GM18502 (cell line): Measurements from ENCODE around the gene VSTM1.
"Not testable (repeated sequence)": the region's sequence is repeated elsewhere in the genome, so short reads cannot be mapped to it uniquely, and the experiment has no call there.

ENCODE experiments used
- ATAC-seq: cut with Tn5 transposase; IDR thresholded peaks from one replicate; pipeline ENCODE4 v1.9.1; 2021; ENCODE audit warnings: mild to moderate bottlenecking; ENCODE audit not compliant: unreplicated experiment, poor library complexity

VSTM1 gene

DNA sequence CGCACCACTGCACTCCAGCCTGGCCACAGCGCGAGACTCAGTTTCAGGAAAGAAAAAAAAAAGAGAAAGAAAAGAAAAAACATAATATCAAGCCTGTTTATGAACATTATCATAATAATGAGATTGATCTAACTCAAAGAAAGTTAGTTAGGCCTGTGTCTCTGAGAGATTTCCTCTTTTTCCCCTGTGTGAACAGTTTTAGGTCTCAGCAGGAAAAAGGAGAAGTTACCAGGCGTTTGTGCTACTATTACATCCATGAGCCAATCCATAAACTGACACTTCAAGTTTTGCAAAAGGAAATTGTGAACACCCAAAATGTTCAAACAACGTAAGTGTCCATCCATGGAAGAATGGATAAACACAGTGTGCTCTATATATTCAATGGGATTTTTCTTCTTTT lies 13.6 kb upstream of the VSTM1 start:
- no peak for ATAC-seq

DNA sequence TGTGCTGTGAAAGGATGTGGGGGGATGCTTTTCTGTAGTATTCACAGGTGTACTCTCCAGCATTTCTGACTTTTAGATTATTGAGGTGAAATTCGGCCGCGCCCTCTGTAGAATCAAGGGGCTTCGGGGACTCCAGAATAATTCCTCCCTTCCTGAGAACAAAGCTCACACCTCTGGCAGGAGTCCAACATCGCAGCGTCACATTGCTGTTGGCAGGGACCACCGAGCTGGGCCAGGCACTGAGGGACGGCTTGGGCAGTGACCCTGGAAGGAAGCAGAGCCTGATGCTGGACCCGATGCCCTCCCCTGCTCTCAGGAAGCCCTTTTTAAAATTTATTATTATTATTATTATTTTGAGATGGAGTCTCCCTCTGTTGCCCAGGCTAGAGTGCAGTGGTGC lies 11.2 kb upstream of the VSTM1 start:
- no peak for ATAC-seq

DNA sequence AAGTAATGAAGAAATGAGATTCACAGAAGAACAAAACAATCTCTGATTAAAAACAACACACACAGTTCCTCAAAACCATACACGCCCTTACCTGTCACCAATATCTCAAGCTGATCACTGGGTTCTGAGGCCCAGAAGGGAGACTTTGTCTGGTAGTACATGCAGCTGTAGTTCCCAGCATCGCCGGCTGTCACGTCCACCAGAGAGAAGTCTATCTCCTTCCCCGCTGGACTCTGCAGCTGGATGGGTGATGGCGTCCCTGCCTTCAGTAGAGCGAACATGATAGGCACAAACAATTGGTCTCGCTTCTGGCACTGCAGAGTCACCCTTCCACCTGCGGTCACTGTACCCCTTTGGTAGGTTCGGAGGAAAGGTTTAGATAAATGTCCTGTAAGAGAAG lies 10.1 kb upstream of the VSTM1 start:
- no peak for ATAC-seq

DNA sequence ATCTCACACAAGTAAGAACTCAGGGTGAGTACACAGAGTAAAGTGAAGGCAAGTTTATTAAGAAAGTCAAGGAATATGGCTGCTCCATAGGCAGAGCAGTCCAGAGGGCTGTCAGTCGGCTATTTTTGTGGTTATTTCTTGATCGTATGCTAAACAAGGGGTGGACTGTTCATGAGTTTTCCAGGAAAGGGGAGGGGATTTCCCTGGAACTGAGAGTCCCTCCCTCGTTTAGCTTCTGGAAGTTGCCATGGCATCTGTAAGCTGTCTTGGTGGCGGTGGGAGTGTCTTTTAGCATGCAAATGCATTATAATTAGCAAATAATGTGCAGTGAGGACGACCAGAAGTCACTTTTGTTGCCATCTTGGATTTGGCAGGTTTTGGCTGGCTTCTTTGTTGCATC lies 5.8 kb upstream of the VSTM1 start:
- no peak for ATAC-seq

DNA sequence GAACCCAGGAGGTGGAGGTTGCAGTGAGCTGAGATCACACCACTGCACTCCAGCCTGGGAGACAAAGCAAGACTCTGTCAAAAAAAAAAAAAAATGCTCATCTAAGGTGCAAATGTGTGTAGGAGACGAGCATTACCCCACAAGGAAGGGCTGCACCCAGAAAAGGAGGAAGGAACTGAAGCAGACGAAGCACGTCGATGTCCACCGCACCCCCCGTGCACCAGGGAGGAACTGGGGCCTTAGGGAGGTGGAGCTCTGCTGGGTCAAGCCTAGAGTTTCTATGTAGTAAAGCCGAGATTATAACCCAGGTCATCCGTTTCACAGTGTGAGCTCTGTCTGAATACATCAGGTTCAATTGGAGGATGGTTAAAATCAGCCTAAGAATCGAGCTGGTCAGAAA lies 1.1 kb downstream of the VSTM1 start:
- ATAC-seq: no peak

DNA sequence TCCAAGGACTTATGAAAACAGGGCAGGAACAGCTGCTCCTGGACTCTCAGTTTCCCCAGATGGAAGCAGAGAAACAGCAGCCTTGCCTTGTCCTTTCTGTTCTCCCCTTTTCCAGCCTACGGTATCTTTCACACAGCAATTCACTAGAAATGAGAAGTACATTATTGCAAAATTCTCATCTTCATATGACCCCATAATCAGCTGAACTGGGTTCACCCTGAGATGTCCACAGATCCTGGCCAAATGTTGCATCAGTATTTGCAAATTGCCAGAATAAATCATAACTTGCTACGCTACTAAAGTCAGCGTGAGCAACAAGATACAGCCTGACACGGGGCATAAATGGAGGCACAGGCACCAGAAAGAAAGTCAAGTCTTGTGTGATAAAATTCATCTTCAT lies 16.1 kb downstream of the VSTM1 start:
- no peak for ATAC-seq

DNA sequence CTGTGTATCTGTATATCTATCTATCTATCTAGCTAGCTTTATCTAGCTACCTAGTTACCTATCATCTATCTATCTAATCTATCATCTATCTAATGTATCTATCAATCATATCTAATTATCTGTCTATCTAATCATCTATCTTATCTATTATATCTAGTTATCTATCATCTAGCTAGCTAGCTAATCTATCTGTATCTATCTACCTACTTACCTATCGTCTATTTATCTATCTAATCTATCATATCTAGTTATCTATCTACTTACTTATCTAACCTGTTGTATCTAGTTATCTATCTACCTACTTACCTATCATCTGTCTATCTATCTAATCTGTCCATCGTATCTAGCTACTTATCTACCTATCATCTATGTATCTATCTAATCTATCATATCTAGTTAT lies 17.9 kb downstream of the VSTM1 start:
- no peak for ATAC-seq

DNA sequence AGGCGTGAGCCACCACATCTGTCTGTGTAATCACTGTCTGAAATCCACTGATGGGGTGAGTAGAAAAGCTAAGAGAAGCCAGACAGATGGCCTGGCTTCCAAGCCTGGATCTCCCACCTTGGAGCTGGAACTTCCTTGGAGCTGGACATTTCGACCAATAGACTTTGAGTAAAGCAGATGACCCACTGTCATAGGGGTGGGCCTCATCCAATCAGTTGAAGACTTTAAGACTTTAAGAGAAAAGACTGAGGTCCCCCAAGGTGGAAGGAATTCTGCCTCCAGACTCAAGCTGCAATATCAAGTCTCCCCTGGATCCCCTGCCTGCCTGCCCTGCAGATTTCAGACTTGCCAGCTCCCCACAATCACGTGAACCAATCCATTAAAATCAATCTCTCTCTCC lies 20.7 kb downstream of the VSTM1 start:
- ATAC-seq: no peak

DNA sequence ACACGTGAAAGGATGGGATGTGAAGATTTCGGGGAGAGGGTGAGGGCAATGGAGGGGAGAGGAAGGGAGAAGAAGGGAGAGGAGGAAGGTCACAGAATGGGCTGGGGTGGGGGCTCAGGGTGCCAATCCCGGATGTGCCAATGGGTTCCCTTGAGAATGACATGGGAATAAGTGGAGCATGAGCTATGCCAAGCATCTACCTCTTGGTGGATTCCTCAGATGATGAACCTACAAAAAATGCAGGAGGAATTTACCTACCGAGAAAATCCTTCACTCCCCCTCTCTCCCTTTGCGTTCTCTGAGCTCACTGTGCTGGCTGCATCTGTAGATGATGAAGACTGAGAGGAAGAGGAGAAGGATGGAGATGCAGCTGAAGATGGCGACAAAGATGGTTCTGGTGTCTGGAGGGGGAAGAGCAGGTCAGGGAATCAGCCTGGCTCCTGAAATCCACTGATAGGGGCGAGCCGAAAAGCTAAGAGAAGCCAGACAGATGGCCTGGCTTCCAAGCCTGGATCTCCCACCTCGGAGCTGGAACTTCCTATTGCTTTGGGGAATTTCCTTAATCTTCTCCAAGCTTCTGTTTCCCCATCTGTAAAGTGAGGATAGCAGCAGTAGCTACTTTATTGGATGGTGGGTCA lies 21.6 kb downstream of the VSTM1 start:
- no peak for ATAC-seq

DNA sequence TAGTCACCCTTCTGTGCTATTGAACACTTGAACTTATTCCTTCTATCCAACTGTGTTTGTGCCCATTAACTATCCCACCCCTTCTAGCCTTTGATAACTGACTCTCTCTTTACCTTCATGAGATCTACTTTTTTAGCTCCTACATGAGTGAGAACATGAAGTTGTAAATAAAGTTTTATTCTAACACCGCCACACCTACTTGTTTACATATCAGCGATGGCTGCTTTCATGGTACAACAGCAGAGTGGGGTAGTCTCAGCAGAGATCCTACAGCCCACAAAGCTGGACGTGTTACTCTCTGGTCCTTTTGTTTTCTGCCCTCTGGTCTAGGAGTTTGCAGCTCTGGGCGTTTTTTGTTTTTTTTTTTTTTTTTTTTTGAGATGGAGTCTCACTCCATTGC lies 23.7 kb downstream of the VSTM1 start:
- ATAC-seq: no peak

DNA sequence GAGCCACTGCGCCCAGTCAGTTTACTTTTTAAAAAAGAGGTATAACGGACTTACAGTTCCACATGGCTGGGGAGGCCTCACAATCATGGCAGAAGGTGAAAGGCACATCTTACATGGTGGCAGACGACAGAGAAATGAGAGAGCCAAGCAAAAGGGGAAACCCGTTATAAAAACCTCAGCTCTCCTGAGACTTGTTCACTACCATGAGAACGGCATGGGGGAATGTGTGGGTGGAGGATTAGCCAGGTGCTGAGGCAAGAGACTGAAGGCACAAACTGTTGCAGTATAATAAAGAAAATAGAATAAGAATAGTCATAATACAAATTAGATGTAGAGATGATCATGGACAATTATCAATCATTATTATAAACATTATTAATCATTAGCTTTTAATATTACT lies 27.2 kb downstream of the VSTM1 start:
- ATAC-seq: not testable (repeated sequence)

DNA sequence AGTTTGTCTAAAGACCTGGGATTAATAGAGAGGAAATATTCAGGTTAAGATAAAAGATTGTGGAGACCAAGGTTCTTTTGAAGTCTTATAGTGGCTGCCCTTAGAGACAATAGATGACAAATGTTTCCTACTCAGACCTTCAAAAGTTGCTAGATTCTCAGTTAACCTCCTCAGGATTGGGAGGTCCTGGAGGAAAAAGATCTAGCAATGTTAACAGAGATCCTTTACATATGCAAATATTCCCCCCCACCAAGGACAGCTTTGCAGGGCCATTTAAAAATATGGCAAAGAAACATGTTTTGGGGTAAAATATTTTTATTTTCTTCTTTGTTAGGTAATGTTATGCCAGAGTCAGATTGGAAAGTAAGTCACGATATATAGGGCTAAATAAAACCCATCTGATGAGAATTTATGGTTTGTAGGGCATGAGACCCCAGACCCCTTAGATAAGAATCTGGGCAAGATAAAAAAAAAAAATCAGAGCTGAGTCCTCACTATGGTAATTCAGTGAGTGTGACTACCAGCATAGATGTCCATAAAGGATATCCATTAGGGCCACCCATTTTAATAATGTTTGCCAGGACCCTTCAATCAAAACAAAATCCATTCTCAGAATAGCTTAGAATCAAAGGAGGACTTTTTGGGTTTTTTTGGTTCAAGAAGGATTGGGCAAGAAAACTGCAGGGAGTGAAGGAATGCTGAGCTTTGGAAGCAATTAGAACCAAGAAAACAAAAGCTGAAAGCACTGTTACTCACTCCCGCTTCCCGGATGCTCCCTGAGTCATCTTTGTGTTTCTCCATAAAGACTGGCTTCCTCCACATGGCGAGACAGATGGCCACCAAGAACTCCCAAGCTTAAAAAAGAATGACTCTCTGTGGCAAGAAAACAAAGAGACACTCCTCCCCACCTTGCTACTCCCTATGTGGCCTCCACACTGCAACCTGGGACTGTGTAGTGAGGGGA lies 28.2 kb downstream of the VSTM1 start:
- ATAC-seq: no peak

DNA sequence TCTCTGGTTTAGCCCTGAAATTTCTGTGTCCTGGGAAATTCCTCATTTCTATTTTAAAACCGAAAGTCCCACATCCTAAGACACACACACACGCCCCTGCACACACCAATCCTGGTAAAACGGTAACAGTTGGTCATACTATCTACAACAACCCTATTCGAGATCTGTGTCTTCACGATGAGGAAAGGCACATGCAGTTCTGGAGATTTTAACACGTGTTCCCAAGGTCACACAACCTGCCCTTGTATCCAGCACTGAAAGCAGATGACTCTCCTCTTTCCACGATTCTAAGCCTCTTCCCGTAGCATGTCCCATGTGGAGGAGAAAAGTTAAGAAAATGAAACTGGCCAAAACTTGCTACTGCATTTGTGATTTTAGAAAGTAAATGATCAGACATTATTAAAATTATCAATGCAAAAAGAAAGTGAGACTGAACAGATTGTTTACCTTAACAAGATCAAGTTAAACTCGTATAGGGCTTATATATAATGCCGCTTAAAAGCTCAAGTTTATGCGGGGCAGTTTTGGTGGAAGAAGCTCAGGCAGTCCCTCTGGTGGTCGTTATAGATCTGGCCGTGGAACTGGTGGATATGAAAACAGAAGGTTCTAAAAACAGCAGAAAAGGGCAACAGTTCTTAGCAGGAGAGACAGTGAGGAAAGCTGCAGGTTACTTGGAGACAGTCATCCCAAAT lies 32.7 kb downstream of the VSTM1 start:
- no peak for ATAC-seq

DNA sequence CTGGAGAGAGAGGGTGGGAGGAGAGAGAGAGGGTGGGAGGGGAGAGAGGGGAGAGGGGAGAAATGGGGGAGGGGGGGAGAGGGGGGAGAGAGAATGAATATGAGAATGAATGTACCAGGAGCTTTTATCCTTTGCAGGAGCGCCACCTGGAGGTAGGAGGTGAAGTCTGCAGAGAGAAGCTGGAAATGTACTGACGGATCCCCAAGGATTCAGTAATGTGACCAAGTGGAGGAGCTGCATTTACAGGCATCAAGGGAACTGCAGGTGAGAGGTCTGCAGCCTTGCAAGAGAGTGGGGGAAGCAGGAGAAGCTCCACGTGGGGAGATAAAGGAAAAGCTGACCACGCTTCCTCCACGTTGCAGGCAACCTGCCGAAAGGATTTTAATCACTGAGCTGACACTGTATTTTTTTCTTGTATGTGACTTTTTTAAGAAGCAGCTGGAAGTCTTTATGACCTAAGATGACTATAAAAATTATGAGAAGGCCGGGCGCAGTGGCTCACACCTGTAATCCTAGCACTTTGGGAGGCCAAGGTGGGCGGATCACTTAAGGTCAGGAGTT lies 33.7 kb downstream of the VSTM1 start:
- ATAC-seq: no peak

DNA sequence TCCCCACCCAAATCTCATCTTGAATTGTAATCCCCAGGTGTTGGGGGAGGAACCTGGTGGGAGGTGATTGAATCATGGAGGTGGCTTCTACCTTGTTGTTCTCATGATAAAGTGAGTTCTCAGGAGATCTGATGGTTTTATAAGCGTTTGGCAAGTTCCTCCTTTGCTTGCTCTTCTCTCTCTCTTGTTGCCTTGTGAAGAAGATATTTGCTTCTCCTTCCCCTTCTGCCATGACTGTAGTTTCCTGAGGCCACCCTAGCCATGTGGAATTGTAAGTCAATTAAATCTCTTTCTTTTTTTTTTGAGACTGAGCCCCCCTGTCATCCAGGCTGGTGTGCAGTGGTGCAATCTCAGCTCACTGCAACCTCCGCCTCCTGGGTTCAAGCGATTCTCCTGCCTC lies 34.4 kb downstream of the VSTM1 start:
- ATAC-seq: no peak

DNA sequence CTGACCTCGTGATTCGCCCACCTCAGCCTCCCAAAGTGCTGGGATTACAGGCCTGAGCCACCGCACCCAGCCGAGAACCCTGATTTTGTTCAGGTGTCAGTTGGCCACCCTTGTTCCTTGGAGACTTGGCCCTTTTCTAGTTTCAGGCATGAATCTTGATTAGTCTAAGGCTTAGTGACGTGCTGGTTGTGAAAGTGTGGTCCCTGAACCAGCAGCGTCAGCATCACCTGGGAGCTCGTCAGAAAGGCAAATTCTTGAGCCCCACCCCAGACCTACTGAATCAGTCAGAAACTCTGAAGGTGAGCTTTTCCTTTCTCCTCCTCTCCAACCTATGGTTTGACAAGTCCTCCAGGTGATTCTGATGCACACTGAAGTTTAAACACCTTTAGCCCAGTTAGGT lies 37.0 kb downstream of the VSTM1 start:
- no peak for ATAC-seq

DNA sequence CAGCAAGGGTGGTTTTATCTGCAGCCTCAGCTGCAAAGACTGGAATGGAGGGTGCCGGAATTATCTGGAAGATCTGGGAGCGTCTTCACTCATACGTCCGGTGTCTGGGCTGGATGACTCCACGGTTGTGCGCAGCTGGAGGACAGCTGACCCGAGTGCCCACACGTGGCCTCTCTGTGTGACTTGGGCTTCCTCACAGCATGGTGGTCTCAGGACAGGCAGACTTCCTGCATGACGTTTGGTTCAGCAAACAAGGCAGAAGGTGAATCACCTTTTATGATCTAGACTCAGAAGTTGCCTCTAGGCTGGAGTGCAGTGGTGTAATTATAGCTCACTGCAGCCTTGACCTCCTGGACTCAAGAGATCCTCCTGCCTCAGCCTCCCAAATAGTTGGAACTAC lies 39.0 kb downstream of the VSTM1 start:
- no peak for ATAC-seq

DNA sequence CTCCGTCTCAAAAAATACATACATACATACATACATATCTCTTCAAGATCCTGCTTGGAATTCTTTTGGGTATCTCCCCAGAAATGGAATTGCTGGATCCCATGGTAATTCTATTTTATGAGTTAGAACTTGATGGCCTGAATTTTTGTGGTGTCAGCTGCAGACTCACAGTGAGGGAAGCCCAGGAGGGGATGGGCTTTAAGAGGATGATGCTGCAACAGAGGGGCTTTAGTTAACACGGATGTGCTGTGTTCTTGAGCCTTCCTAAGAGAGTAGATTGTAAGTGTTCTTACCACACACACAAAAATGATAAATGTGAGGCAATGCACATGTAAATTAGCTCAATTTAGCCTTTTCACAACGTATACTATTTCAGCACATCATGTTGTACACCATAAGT lies 40.5 kb downstream of the VSTM1 start:
- no peak for ATAC-seq

DNA sequence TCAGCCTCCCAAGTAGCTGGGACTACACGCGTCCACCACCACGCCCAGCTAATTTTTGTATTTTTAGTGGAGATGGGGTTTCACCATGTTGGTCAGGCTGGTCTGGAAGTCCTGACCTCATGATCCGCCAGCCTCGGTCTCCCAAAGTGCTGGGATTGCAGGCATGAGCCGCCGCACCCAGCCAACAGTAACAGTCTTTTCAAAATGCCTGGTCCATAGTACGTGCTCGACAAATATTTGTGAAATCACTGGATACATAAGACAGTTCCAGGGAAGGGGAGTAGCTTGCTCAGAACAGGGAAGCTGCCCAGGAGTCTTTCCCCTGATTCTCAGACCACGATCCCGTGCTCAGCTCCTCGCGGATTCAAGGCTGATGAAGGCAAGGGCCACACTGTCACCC lies 41.8 kb downstream of the VSTM1 start:
- ATAC-seq: no peak

DNA sequence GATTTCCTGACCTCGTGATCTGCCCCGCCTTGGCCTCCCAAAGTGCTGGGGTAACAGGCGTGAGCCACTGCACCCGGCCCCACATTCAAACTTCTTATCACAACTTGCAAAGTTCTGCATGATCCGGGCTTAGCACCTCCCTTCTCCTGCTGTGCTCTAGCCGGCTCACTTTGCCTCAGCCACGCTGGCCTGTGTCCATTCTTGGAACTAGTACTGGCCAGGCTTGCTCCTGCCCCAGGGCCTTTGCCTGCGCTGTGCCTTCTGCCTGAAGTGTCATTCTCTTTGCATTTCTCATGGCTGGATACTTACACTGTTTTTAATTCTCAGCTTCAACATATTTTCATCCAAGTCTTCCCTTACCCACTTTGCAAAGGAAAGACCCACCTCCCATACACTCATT lies 42.3 kb downstream of the VSTM1 start:
- ATAC-seq: no peak

DNA sequence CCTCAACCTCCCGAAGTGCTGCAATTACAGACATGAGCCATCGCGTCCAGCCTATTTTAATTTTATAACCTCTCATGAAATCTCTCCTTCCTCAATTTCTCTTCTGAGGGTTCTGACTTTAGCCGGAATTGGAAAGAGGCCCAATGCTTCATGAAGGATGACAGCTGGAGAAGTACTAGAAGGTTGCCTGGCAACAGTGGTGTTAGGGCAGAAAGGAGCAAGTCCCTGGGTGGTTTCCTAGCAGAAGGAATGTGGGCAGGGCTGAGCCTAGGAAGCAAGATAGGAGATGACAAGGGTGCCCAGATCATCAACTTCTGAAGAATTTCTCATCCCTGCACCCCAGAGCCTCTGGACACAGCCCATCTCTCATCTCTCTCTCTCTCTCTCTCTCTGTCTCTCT lies 46.4 kb downstream of the VSTM1 start:
- no peak for ATAC-seq
